ENCODE measurements around the gene CDK1. TPM values are rescaled to one million over a fixed set of nuclear protein-coding genes. Genes with fewer than 3 reads are reported as not detected.

CDK1 gene
- 0.88 and 82.0 TPM in 2 replicates for total RNA-seq

DNA sequence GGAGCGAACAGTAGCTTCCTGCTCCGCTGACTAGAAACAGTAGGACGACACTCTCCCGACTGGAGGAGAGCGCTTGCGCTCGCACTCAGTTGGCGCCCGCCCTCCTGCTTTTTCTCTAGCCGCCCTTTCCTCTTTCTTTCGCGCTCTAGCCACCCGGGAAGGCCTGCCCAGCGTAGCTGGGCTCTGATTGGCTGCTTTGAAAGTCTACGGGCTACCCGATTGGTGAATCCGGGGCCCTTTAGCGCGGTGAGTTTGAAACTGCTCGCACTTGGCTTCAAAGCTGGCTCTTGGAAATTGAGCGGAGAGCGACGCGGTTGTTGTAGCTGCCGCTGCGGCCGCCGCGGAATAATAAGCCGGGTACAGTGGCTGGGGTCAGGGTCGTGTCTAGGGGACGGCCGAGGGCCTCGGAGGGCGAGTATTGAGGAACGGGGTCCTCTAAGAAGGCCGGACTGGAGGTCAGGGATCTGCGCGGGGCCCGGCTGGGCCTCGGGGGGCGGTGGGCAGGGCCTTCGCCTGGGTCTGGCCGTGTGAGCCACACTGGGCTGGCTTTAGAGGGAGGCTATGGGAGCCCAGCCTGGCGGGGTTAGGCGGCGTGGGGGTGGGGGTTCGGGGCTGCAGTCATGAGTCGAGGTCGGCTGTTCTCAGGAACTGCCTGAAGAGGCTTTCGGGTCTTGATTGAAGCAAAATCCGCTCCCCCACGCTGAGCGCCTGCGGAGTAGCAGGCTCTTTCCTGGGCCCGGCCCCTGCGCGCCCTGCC, at the start of gene CDK1:
CDK1 (plus strand) TSS at position 265 of the 757 bp plus-strand sequence. CDS start 1,688 bp downstream, outside the sequence.

Other genes starting within 250 kb of the CDK1 start
- 14.9 and 31.1 TPM in 2 replicates for gene RHOBTB1, start 165.7 kb downstream of the CDK1 start, total RNA-seq

Data from placental pericyte (primary cell).